Measurements from ENCODE around the gene ZNF140. TPM values are rescaled to one million over a fixed set of nuclear protein-coding genes. Genes with fewer than 3 reads are reported as not detected.

The ZNF140 gene
- total RNA-seq: 37.3 and 43.2 TPM in 2 replicates

DNA sequence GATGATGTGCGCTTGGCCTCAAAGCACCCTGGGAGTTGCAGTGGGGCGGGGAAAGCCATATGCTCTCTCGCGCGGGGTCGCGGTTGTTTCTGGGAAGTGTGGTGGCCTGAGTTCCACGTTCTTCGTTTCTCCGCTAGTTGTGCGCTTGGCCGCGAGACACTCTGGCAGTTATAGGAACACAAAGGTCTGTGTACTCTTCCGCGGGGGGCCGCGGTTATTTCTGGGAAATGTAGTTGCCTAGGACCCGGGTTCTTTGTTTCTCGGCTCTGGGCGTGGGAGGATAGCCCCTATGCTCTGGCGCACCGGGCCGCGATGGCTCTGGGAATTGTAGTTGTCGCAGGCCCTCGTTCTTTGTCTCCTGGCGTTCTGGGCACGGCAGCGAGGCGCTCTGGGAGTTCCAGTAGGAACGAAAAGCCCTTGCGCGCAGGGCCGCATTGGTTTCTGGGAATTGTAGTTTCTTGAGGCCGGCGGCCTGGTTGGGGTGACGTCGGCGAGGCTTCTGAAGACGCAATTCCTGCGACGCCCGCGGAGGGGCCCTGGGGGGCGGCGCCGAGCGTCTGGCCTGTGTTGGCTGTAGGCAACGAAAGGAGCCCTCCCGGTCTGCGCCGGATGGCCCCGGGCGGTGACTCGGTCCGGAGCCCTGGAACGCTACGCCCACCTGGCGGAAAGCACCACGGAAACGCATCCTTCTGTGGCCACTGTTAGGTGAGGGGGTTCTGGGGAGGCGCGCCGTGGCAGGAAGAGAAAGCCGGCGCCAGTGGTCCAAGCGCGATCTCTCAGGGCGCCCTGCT lies at the start of gene ZNF140:
TSS of gene ZNF140 (plus strand) at position 556 of the 791 bp plus-strand sequence. CDS start 398 bp downstream, outside the sequence.

DNA sequence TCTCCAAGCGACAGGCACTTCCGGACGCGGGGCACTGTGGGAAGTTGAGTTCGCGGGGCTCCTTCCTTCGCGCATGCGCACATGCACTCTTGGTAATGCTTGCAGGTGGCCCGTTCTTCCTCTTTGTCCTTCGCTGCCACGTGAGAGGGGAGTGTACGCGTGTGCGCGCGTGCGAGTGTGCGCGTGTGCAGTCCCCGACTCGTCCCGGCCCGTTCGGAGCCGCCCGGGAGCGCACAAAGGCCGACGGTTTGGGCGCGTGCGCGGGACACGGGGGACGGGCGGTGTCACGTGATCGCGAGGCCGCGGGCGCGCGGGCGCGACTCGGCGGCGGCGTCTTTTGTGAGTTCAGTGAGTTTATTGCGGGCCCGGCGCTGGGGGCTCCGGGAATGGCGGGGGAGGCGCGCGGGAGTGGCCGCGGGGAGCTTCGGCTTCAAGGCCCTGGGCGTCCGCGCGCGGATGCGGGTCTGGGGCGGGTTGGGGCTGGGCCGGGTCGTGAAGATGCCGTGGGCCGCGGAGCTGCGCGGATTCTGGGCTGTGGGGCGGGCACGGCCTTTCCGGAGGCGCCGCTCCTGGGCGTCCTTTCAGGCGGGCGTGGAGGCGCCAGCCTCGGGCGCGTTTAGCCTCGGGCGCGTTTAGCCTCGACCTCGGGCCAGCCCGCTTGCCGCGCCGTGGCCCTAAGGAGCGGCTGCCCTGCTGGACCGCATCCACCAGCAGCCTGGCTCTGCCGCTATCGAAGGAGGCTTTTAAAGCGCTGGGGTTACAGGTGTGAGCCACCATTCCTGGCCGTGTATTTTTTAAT lies 43.3 kb upstream of the ZNF140 start, which contains the start of gene ZNF84:
TSS of gene ZNF84 (plus strand) at position 303 of the 799 bp plus-strand sequence. CDS start 3,959 bp downstream, outside the sequence.

DNA sequence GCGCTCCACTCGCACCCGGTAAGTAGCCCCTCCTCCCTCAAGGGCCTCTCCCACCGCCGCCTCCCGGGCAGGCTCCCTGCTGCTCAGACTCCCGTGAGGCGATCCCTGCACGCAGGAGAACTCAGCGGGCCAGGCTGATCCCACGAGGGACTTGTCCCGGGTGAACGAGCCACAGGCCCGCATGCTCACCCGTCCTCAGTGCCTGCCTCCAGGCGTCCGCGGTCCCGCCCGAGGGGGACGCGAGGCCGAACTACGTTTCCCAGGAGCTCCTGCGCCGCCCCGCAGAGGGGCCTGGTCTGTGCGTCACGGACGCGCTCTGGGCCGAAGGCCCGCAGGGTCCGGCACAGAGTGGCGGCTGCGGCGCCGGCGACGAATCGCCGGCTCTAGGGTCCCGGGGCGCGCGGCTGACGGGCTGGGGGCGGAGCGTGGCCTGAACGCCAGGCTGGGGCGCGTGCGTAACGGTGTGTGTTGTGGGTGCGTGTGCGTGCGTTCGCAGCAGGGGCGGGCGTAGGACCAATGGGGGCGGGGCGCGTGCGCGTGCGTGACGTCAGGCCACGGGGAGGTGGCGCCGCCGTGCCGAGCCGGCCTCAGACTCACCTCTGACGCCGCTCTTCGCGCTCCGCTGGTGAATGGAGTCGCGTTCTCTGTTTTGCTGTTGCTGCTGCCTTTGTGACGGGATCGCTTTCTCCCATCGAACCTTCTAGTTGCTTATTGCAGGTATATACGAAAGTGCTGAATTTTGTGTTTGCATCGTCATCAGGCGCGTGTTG lies 49.5 kb downstream of the ZNF140 start, which contains the start of the genes ZNF10 and ZNF891:
TSS of gene ZNF10 (plus strand) at position 590 of the 770 bp plus-strand sequence. CDS start 13,866 bp downstream, outside the sequence.
TSS of gene ZNF891 (minus strand) at position 237 of the 770 bp plus-strand sequence. CDS start 8,356 bp downstream, outside the sequence.

Other genes with a start within 250 kb of the ZNF140 start
- 33.8 and 45.5 TPM in 2 replicates for gene CHFR, start 193.3 kb upstream of the ZNF140 start, total RNA-seq
- gene ZNF605, start 124.6 kb upstream of the ZNF140 start, total RNA-seq: 5.5 and 17.2 TPM in 2 replicates
- 16.7 and 24.6 TPM in 2 replicates for gene ZNF26, start 94.6 kb upstream of the ZNF140 start, total RNA-seq
- gene ZNF84, start 43.4 kb upstream of the ZNF140 start, total RNA-seq: 22.9 and 44.0 TPM in 2 replicates
- 0.34 and 1.6 TPM in 2 replicates for gene ZNF891, start 49.4 kb downstream of the ZNF140 start, total RNA-seq
- 4.8 and 8.1 TPM in 2 replicates for gene ZNF10, start 49.7 kb downstream of the ZNF140 start, total RNA-seq
- 20.5 and 33.8 TPM in 2 replicates for gene ZNF268, start 100.6 kb downstream of the ZNF140 start, total RNA-seq
- not detected in 2 replicates for gene ANHX, start 155.0 kb downstream of the ZNF140 start, total RNA-seq

All from nasal cavity respiratory epithelium epithelial cell of viscerocranial mucosa (primary cell).